GM21723 (cell line): ENCODE results near the gene BRSK2.

Experiments
- ATAC-seq: cut with Tn5 transposase; IDR thresholded peaks from one replicate; pipeline ENCODE4 v1.9.1; 2021; ENCODE audit warnings: mild to moderate bottlenecking, moderate library complexity; ENCODE audit not compliant: unreplicated experiment

Gene BRSK2

DNA sequence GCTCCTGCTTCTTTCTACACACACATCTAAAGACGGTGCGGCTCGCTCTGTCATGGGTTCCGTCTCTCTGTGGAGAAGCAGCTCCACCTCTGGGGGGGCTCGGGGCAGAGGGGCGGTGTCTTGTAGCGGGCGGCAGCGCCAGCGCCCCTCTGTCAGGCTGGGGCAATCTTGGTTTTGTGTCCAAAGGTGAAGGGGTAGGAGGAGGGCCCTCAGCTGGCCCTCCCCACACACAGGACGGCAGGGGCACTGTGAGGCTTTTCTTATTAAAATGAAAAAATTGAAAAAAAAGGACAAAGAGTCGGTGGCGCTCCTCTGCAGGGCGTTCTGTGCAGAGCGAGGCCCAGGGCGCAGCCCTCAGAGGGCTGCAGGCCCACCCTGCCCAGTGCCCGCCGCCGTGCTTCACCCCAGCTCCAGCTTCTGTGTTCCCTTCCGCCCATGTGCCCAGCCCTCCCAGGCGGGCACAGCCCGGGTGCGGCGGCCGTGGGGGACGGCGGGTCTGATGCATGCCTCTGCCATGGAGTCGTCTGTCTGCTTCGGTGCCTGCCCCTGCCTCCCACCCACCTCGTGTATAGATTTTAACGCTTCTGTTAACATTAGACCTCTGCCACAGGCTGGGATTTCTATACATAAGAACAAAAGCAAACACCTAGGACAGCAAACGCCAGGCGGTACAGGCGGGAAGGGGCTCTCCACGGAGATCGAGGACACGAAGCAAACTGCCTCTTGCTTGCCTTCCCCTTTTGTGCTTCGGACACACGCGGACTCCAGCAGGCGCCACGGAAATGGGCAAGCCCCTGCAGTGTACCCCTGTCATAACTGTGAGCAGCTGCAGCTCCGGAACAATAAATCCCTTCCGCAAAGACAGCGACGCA is 72.3 kb downstream of the BRSK2 start:
- ATAC-seq: no peak

DNA sequence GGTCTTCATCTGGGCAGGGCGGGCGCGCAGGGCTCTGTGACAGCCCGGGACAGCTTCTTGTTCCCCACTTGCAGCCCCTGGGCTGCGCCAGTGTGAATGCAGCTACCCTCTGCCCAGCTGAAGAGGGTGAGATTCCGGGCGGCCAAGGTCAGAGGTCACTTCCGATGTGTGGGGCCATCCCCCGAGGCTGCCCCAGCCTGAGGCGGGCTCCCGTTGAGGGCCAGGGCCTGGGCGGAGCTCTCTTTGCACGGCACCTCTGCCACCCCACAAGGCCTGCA is 72.9 kb downstream of the BRSK2 start:
- ATAC-seq: no peak

DNA sequence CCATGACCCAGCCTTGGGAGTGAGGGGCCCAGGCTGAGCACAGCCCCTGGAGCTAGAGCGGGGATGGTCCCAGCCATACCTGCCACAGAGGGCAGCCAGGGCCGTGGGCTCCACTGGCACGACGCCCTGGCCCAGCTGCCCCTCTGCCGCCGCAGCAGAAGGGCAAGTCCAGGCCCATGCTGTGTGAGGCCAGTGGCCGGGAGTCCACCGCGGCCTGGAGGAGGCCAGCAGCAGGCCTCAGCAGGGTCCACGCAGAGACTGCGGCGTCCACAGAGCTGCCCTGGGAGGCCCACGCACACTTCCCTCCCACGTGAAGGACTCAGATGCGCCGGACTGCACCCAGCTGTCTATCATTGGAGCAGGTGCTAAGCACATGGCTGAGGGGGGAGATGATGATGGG is 73.3 kb downstream of the BRSK2 start:
- ATAC-seq: no peak

DNA sequence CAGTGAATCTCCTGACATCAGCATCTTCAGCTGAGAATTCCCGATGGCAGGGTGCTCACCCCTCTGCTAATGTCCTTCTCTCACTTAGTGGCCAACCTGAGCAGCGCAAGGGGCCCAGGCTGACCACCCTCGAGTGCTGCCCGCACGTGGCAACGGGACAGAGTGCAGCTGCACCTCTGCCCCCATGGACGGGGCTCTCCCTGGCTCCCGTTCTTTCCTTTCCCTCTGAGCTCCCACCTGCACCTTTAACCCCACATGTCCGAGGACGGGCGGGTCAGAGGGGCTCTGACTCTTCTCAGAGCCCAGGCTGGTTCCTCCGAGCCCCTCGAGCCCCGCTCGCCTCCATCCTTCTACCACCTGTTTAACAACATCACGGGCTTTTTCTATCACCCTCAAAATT is 77.0 kb downstream of the BRSK2 start:
- no peak for ATAC-seq

DNA sequence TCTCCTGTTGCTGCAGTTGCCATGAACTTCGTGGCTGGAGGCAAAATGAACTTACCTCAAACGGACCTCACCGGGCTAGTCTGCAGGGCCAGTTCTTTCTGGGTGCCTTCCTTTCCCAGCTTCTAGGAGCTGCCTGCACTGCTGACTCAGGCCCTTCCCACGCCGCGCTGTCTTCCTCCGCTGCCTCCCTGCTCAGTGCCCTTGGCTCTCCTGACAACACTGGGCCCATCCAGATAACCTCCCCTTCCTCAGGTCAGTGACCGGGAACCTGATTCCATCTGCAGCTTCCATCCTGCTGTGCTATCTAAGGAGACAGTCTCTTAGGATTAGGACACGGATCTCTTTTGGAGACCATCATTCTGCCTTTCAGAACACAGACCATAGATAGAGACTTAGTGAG is 77.5 kb downstream of the BRSK2 start:
- ATAC-seq: no peak

DNA sequence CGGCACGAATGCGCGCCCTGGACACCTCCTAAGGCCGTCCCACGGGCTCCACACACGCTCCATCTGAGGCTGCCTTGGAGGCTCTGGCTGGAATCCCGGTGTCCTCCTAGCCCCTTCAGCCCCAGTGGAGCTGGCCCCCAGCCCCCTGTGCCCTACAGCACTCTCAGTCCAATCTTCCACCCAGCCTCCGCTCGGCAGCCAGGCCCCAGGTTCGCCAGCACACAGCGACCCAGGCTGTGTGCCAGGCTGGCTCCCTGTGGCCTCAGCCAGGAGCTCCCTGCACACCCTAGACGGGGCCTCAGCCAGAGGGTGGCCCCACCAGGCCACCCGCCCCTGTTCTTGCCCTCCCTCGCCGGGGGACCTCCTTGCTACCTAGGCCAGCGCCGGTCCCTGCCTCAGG is 78.3 kb downstream of the BRSK2 start:
- ATAC-seq: no peak

DNA sequence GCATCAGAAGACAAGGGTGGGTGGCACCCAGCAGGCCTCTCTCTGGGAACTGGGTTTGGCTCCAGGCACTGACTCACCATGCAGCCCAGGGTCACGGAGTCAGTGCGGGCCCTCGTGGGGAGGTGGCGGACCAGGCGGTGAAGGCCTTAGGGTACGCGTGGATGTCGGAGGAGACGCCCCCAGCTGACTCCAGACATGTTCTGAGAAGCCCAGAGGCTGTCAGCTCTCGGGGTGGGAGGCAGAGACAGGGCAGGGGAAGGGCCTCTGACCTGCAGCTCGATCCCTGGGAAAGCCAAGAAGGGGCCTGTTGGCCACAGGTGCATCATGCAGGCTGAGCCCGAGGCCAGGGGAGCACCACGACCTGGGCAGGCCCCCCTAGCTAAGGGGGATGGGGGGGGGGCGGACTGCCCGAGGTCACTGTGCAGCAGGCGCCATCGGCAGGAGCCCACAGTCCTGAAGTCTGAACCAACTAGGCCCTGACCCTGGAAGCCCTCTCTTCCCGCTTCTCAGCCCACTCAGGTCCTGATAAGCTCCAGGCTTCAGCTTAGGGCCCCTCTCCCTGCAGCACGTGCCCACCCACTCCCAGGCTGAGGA is 78.8 kb downstream of the BRSK2 start:
- ATAC-seq: no peak

DNA sequence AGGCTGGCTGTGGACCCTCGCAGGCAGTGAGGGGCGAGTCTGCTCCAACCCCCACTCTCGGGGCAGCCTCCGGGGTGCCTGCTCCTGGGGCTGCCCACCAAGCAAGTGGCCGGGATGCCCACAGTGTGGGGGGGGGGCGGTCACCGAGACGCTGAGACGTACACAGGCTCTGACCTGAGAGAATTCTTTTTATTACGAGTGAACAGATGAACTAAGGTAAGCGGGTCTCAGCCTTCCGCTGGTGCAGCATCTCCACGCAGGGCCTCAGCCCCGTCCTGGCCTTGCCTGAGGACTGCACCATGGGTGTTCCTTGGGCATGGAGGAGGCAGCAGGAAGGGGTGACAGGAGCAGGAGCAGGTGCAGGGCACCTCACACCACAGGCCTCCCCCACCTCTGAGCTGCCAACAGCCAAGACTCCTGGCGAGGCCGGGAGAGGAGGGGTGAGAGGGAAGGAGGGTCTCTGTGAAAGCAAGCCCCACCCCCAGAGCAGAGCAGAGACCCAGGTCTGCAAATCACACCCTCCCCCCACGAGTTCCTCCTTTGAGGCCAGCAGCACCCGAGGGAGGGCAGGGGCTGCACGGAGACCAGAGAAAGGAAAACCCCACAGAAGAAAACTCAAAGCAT is 79.7 kb downstream of the BRSK2 start:
- ATAC-seq: no peak

DNA sequence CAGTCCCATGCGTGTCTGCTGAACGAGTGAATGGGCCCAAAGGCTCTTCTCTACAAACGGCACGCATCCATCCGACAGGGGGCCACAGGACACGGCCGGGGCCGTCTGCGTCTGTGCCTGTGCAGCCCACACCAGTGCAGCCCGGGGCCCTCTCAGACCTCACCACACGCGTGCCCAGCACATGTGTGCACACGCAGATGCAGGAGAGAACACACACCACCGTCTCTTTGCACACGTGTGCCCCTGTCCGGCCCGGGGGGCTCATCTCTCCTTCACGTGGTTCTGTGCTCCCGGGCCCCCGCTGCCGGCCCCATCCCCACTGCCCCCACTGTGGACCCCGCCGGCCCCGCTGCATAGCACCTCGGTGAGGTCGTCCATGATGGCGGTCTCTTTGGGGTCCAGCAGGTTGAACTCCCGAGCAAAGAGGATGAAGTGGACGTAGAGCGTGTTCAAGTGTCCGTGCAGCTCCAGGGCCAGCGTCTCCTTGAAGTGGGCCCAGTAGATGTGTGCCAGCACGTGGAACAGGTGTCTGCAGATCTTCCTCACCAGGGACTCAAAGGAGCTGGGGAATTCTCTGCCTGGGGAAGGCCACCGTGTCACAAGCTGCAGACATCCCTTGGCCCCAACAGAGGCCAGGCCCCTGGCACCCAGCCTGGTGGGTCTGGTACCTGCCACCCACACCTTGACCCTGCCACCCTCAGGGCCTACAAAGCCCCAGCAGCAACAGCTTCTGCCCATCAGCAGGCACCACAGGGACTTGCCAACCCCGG is 80.4 kb downstream of the BRSK2 start:
- no peak for ATAC-seq

DNA sequence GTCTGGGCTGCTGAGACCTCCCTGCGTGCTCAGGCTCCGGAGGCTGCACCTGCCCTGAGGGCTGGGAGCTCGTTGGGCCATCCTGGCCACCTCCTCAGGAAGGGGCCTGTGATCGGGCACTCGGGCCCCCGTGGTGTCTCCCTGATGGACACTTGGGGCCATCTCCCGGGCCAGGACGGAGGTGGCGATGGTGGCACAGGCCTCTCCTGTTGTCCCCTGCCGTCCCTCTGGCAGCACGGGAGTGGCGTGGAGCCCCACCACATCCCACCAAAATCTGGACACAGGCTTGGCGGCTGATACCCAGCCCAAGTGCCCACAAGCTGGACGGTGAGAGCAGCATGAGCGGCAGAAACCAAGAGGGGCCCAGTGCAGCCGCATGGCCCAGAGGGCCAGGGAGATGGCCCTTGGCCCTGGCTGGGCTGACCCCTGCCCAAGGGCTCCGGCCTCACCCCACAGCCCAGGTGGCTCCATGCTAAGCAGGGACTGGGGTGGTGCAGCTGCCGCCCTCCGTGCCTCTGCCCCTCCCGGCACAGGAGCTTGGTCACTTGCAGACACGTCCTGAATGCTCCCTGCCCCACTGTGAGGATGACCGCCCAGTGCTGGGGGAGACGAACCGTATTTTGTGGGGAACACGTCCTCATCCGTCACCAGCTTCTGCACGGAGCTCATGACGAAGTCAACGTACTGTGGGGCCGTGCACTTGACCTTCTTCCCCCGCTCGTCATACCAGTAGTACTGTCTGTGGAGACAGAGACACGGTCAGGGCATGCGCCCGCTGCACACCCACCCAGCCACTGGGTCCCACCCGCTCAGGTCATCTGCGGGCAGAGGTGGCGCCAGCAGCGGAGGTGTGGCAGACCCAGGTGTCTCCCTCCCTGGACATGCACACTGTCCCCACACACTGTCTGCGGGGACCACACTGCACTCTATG is 81.2 kb downstream of the BRSK2 start:
- ATAC-seq: no peak

DNA sequence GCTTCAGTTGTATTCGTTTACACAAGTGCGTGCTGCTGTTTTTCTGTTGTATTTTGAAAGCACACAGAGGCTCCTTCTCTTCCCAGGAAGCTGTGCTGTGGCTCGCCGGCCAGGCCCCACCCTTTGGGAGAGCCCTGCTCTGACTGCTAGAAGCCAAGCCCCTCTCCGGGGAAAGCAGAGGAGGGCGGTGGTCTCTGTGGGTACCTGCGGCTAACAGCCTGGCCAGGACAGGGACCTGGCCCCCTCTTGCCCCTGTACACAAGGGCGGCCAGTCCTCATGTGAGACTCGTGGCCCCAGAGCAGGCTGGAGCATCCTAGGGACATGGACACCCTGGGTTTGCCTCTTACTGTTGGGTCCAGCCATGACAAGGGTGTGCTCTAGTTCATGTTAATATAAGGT is 82.0 kb downstream of the BRSK2 start:
- no peak for ATAC-seq

DNA sequence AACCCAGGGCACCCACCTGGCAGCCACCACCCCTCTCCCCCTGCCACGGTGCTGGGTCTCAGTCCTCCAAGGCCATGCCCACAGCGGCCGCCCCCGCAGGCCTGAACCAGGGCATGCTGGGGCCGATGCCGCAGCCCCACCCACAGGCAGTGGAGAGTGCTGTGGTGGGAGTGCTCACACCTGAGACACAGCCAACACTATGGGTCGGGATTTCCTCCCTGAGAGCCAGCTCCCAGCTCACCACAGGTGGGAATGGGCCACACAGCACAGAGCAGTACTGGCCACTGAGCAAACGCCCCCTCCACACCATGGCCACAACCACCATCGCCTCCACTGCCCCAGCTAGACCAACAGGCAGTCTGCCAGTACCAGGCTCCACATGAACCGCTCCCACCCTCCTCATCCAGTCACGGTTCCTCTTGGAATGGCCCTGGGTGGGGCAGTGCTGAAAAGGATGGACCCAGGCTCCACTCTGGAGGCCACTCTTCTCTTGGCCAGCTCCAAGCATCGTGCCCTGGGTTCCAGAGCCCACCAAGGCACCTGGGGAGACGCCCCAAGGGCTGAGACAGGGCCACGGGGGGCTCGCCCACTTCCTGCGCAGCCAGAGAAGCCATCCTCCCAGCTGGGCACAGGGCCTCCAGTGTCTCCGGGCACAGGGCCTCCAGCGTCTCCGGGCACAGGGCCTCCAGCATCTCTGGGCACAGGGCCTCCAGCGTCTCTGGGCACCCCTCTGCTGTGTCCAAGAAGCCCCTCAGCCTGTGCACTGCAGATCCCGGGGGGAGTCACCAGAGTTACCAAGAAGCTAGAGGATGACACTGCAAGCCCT is 82.7 kb downstream of the BRSK2 start:
- no peak for ATAC-seq

DNA sequence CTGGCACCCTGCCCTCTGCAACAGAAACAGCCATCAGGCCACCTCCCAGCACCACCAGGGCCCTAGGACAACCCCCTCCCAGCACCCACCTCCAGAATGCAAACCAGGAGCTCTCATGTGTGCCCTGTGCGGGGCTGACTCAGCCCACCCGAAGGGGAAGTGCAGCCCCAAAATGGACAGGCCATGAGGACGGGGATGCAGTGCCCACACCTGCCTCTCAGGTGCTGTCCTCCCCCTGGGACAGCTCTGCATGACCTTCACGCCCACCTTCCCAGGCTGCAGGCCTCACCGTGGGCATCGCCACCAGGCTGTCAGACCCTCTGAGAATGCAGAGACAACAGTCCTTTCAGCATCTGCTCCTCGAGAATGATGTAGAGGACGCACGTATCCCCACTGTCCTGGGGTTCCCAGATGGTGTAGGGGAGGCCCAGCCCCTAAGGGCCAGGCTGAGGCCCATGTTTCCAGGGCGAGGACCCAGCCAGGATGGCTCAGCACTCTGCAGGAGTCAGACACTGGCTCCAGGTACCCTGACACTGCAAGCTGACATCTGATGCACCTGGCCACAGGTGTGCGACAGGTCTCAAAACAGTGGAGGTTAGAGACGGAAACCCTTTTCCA is 83.4 kb downstream of the BRSK2 start:
- no peak for ATAC-seq

DNA sequence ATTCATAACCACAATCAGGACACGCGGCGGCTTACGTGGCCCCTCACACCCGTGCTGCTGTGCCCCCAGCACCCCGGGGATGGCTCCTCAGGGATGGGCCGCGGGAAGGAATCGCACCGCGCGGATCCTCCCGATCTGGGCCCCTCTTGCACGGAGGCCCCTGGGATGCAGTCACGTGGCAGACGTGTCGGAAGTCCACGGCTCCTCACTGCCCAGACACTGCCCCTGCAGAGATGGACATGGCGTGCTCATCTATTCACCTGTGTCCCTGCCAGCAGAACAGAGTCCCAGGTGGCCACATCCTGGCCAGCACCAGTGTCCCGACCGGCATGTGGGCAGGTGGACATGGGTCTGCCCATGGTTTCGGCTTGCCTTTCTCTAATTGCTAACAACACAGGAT is 84.1 kb downstream of the BRSK2 start:
- ATAC-seq: no peak

DNA sequence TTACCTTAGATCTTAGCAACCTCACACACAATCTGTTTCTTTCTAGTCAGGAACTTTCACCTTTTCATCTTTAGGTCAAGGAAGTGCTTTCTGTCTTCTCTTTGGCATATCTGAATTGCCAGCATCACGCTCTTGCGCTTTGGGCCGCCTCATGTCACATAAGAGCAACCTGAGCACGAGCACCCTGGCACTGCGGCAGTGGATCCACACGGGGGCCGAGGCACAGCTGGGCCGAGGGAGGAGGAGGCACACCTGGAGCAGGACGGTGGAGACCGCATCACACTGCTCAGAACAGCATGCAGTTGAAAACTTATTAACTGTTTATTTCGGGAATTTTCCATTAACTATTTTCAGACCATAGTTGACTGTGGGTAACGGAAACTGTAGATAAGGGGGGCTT is 86.1 kb downstream of the BRSK2 start:
- no peak for ATAC-seq

DNA sequence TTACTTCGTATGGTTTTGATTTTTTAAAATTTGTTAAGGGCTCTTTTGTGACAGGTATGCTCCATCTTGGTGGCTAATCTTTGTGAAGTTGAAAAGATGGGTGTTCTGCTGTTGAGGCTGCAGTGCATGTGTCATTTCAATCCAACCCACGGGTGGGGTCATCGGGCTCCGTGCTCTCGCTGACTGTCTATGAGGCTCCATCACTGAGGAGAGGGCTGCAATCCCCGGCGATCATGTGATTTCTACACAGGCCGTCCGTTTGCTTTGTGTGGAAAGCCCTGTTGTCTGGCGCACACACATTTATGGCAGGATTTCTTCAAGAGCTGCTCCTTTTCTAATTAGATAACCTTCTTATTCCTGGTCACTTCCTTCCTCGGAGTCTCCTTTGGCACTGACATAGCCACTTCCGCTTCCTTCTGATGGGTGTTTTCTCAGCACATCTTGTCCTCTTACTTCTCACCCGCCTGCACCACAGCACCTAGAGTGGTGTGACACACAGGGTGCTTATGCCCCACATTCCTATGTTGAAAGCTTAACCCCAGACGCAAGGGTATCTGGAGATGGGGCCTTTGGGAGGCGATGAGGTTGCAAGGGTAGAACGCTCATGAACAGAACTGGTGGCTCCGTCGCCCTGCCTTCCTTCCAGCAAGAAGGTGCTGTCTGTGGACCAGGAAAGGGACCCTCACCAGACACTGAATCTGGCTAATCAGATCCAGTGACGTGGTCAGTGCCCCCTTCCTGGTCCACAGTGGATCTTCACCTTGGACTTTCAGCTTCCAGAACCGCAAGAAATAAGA is 87.4 kb downstream of the BRSK2 start:
- ATAC-seq: no peak

DNA sequence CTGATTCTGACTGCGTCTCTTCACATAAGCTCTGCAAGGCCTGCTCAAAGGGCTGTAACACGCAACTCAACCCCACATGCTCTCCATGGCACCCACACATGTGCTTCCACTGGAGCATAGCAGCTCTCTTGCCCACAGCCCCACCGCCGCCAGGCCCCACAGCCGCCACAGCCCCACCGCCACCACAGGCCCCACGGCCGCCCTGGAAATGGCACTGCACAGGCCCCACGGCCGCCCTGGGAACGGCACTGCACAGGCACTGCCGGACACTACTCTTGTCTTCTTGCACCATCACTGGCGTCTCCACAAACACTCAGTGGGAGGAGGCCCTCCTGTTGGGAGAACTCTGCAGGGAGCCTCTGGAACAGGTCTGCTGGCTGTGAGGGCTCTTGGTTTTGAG is 88.3 kb downstream of the BRSK2 start:
- ATAC-seq: no peak

DNA sequence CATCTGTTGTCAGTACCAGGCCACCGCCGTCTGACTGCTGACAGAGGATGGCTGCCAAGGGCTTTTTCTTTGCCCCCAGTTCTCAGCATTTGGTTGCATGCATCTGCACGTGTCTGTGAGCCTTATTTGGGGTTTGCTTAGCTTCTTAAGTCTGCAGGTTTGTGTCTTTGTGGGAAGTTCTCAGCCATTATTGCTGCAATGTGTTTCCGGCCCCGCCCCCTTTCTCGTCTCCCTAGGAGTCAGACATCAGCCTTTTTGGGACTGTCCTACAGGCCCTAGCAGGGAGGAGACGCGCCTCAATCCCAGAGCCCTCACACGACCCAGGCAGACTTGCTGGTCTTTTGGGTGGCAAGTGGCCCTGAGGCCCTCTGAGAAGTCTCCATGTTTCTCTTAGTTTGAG is 88.8 kb downstream of the BRSK2 start:
- ATAC-seq: no peak
